GM12878 (cell line): ENCODE data around the gene CNGA1. TPM values are rescaled to one million over a fixed set of nuclear protein-coding genes. Genes with fewer than 3 reads are reported as not detected.
"Not testable (repeated sequence)": the region's sequence is repeated elsewhere in the genome, so short reads cannot be mapped to it uniquely, and the experiment has no call there.

Experiments used
- ATAC-seq: fragments of 200-7000 bp; cut with Tn5 transposase; 3 replicates; pipeline ENCODE4 v1.9.1; 2020; ENCODE audit warnings: mild to moderate bottlenecking, moderate library complexity
- BruUV-seq: library from RNA; stranded (reverse); fragments of 400-500 nt; replicated peaks from 2 replicates; lab custom pipeline; 2021; lab: Mats Ljungman, UMichigan
- CTCF ChIA-PET: fragments of 300-600 bp; sonication (Branson Sonifier 250); formaldehyde crosslinking; extraction: SDS; loops from one replicate; lab custom pipeline; 2021; ENCODE audit warnings: inconsistent platforms; lab: Yijun Ruan, JAX
- POLR2A ChIA-PET: fragments of 350-600 bp; formaldehyde crosslinking; extraction: SDS; loops from one replicate; lab custom pipeline; 2021; ENCODE audit warnings: inconsistent platforms; lab: Charles Lee
- RAD21 ChIA-PET: fragments of 300-600 bp; sonication (Branson Sonifier 250); formaldehyde crosslinking; loops from one replicate; lab custom pipeline; 2023; ENCODE audit warnings: antibody characterized with exemption; ENCODE audit not compliant: unreplicated experiment; lab: Charles Lee
- SMC1A ChIA-PET: fragments of 300-600 bp; sonication (Branson Sonifier 250); formaldehyde crosslinking; loops from one replicate; lab custom pipeline; 2023; ENCODE audit not compliant: unreplicated experiment, uncharacterized antibody; lab: Charles Lee
- DNase-seq: peaks from one replicate; pipeline ENCODE4 v3.0.0-alpha.2; 2011; ENCODE audit warnings: low read depth, low spot score
- FAIRE-seq: peaks from 3 replicates; lab custom pipeline; 2011; peaks lifted over from hg19 to GRCh38; lab: Jason Lieb, UNC
- H2AFZ ChIP-seq: 2 replicates; pipeline ENCODE4 v1.6.0; 2011; ENCODE audit warnings: low read depth, low read length, control low read depth; ENCODE audit not compliant: control insufficient read depth
- H3K27ac ChIP-seq: 2 replicates; pipeline ENCODE4 v1.5.1; 2011; ENCODE audit warnings: control low read depth; ENCODE audit not compliant: control insufficient read depth, insufficient read depth
- H3K27me3 ChIP-seq, 2 experiments: replicated peaks in 1 of 2; 2 replicates each; pipeline versions ENCODE4 v1.6.0 to v1.6.1; 2011; ENCODE audit warnings: low read length in 1 of 2; ENCODE audit not compliant: control insufficient read depth in 2 of 2, insufficient read depth in 2 of 2
- H3K36me3 ChIP-seq, 2 experiments: 2 replicates each; pipeline ENCODE4 v1.5.1; 2011; ENCODE audit warnings: low read length in 1 of 2; ENCODE audit not compliant: control insufficient read depth in 2 of 2, insufficient read depth in 2 of 2
- H3K4me1 ChIP-seq: 2 replicates; pipeline ENCODE4 v1.6.1; 2011; ENCODE audit warnings: mild to moderate bottlenecking, low read length, moderate library complexity, mixed read lengths; ENCODE audit not compliant: control insufficient read depth, insufficient read depth
- H3K4me2 ChIP-seq: 2 replicates; pipeline ENCODE4 v1.6.0; 2011; ENCODE audit warnings: control low read depth; ENCODE audit not compliant: control insufficient read depth, insufficient read depth
- H3K4me3 ChIP-seq: fragments of 200-600 bp; sonication (generic); 2 replicates; pipeline ENCODE4 v1.5.1; 2016
- H3K79me2 ChIP-seq: 2 replicates; pipeline ENCODE4 v1.6.0; 2011; ENCODE audit warnings: low read length; ENCODE audit not compliant: control insufficient read depth, insufficient read depth
- H3K9ac ChIP-seq: 2 replicates; pipeline ENCODE4 v1.8.0; 2011; ENCODE audit warnings: low read length, control low read depth, mixed read lengths; ENCODE audit not compliant: control insufficient read depth, insufficient read depth
- H3K9me3 ChIP-seq: replicated peaks from 3 replicates; pipeline ENCODE4 v1.5.1; 2011; ENCODE audit warnings: mild to moderate bottlenecking, low read length; ENCODE audit not compliant: control insufficient read depth, insufficient read depth
- H4K20me1 ChIP-seq: 2 replicates; pipeline ENCODE4 v1.6.0; 2011; ENCODE audit not compliant: control insufficient read depth, insufficient read depth
- BHLHE40 ChIP-seq, 2 experiments: fragments of 450-650 bp in 1 of 2; IDR thresholded peaks; 2 replicates each; pipeline ENCODE4 v1.6.1; 2011 to 2017; ENCODE audit warnings: low read depth in 2 of 2, borderline replicate concordance in 1 of 2, improper control_type of control experiment in 1 of 2, low read length in 1 of 2, mild to moderate bottlenecking in 1 of 2
- HDAC2 ChIP-seq: fragments of 200-600 bp; sonication (generic); IDR thresholded peaks from 2 replicates; pipeline ENCODE4 v1.6.1; 2017
- NFXL1 ChIP-seq: fragments of 450-650 bp; IDR thresholded peaks from 2 replicates; pipeline ENCODE4 v1.6.1; 2017; ENCODE audit warnings: antibody characterized with exemption, mild to moderate bottlenecking, borderline replicate concordance
- NR2C1 ChIP-seq: fragments of 450-650 bp; IDR thresholded peaks from 2 replicates; pipeline ENCODE4 v1.6.1; 2017; ENCODE audit warnings: antibody characterized with exemption, mild to moderate bottlenecking, moderate library complexity
- RAD21 ChIP-seq: IDR thresholded peaks from 2 replicates; pipeline ENCODE4 v1.6.1; 2011; ENCODE audit warnings: mild to moderate bottlenecking, low read depth, low read length, moderate library complexity; ENCODE audit not compliant: insufficient read depth
- SPI1 ChIP-seq: IDR thresholded peaks from 2 replicates; pipeline ENCODE4 v1.6.1; 2011; ENCODE audit warnings: low read depth, mild to moderate bottlenecking, low read length, moderate library complexity, borderline replicate concordance; ENCODE audit not compliant: insufficient read depth
- WGBS: methylation state at CpG from one replicate; pipeline ENCODE4 v1.1.6; 2016; ENCODE audit warnings: low lambda C conversion rate; ENCODE audit not compliant: insufficient replicate concordance, insufficient coverage; ENCODE audit errors: missing lambda C conversion rate; 5-methylcytosine and 5-hydroxymethylcytosine counted together
- in situ Hi-C: fragments of 300-500 bp; cut with MboI; formaldehyde crosslinking; loops from 9 replicates; pipeline ENCODE4 v1.14.3; 2018; ENCODE audit warnings: mixed read lengths
- intact Hi-C: fragments of 100-400 bp; cut with micrococcal nuclease; formaldehyde crosslinking; loops from one replicate; pipeline ENCODE4 v1.14.2; 2022; ENCODE audit not compliant: unreplicated experiment
- polyA plus RNA-seq, 11 experiments: library from polyadenylated mRNA; depleted of rRNA in 4 of 11; unstranded in 6 of 11; stranded (reverse) in 5 of 11; fragments of >200 nt; fragmentation: Nextera tagmentation in 4 of 11; fragmentation: Illumina TruSeq in 1 of 11; extraction: Ambion mirVana in 4 of 11; extraction: Trizol in 1 of 11; gene quantifications; 1 replicate in 1 of 11; 2 replicates in 10 of 11; pipeline versions ENCODE4 v1.2.1 to v1.2.3, GENCODE V29; 2011 to 2016; ENCODE audit warnings: inconsistent platforms in 2 of 11, missing spikeins in 2 of 11, low read depth in 1 of 11
- total RNA-seq, 4 experiments: library from RNA; depleted of rRNA in 3 of 4; stranded (reverse); fragments of >200 nt in 3 of 4; fragmentation: Illumina TruSeq in 1 of 4; extraction: Trizol in 1 of 4; gene quantifications; 2 replicates each; pipeline versions ENCODE4 v1.2.1 to v1.2.3, GENCODE V29; 2013 to 2021

Gene CNGA1
- total and polyA plus RNA-seq, 10 of the 15 experiments (the other 5 are each of a cell fraction or from before 2014, with no cell fraction given), result 0.38 to 14.2 (median 5.1) TPM

DNA sequence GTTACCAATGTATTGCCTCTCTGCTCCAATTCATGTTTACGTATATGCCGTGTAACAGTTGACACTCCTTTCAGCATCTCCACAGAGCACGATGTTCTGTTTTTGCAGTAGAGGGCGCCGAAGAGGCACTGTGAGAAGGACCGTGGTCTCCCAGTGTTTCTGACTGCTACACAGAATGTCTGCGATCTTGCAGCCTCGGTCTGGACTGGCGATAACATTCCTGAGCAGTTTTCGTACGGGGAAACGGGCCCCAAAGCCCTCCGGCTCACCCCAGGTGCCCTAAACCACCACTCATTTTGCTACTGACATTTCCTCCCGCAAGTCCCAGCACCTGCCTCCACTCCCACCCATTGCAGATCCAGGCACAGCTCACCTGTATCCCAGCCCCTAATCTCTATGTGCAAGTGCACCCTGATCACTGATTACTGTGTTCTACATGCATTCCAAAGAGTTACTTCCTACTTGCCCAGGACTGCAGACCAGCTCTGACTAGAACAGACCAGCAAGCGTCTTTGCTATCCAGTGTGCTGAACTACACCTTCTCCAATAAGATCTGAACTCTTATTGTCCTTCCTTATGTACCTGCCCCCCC, 89.7 kb downstream of the CNGA1 start (continued):
- TF ChIP-seq NR2C1 (no peak), HDAC2 (no peak), NFXL1 (no peak), RAD21 (peak; percentile 73)

DNA sequence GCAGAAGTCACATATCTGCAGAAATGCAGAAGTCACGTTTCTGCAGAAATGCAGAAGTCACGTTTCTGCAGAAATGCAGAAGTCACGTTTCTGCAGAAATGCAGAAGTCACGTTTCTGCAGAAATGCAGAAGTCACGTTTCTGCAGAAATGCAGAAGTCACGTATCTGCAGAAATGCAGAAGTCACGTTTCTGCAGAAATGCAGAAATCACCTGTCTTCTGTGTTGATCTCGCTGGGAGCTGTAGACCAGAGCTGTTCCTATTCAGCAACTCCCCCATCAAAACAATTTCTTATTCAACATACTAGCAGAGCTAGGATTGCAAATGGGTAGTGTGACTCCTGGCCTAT, 93.2 kb downstream of the CNGA1 start:
- POLR2A ChIA-PET, H2AFZ ChIP-seq, H3K4me1 ChIP-seq, H3K9ac ChIP-seq, SMC1A ChIA-PET, ATAC-seq, H3K79me2 ChIP-seq, BruUV-seq, H4K20me1 ChIP-seq, DNase-seq, H3K36me3 ChIP-seq, in situ Hi-C loops, H3K4me2 ChIP-seq, FAIRE-seq, intact Hi-C loops, H3K27ac ChIP-seq: not testable (repeated sequence)
- 0% methylated on average over 8 of the region's 8 CpGs for WGBS
- ChIA-PET RAD21 (interaction anchor here (1.3 kb wide), 1 partner anchor 207 kb away, joined by 3 read pairs; no protein-coding TSS in a partner anchor), CTCF (interaction anchor here (0.6 to 2.3 kb wide), 4 partner anchors 10 to 281 kb away, joined by 3 to 10 read pairs (median 4); no protein-coding TSS in a partner anchor)
- TF ChIP-seq SPI1 (peak; percentile 18; the same call in 1 of the 2 replicates), BHLHE40 (IDR thresholded peaks at IDR 0.05; ENCODE audit: borderline replicate concordance in 1 of 2, low read depth in 2 of 2, low read length in 1 of 2) (peak; percentile 41 to 63; a peak in 2 of 4 replicates)
- TF ChIP-seq, all 136 proteins: peak for 2; not testable (repeated sequence) for 134
- H3K9me3 ChIP-seq, H3K27me3 ChIP-seq, H3K4me3 ChIP-seq: not testable (repeated sequence)

DNA sequence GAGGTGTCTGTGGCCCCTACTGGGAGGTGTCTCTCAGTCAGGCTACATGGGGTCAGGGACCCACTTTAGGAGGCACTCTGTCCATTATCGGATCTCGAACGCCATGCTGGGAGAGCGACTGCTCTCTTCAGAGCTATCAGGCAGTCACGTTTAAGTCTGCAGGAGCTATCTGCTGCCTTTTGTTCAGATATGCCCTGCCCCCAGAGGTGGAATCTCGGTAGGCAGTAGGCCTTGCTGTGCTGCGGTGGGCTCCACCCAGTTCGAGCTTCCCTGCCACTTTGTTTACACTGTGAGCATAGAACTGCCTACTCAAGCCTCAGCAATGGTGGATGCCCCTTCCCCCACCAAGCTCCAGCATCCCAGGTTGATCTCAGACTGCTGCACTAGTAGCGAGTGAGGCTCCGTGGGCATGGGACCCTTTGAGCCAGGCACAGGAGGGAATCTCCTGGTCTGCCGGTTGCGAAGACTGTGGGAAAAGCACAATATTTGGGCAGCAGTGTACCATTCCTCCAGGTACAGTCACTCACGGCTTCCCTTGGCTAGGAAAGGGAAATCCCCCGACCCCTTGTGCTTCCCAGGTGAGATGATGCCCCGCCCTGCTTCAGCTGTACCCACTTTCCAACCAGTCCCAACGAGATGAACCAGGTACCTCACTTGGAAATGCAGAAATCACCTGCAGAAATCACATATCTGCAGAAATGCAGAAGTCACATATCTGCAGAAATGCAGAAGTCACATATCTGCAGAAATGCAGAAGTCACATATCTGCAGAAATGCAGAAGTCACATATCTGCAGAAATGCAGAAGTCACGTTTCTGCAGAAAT, 93.8 kb downstream of the CNGA1 start:
- H3K9me3 ChIP-seq, H3K4me3 ChIP-seq, H3K4me1 ChIP-seq, H3K36me3 ChIP-seq, H3K79me2 ChIP-seq, H3K4me2 ChIP-seq, POLR2A ChIA-PET, H2AFZ ChIP-seq, BruUV-seq, FAIRE-seq, H3K9ac ChIP-seq, ATAC-seq, DNase-seq, SMC1A ChIA-PET, intact Hi-C loops, in situ Hi-C loops, H3K27me3 ChIP-seq, H3K27ac ChIP-seq, H4K20me1 ChIP-seq: not testable (repeated sequence)
- ChIA-PET CTCF (interaction anchor here (0.7 to 2.3 kb wide), 2 partner anchors 11 to 282 kb away, joined by 3 to 10 read pairs; no protein-coding TSS in a partner anchor), RAD21 (interaction anchor here (1.3 kb wide), 1 partner anchor 207 kb away, joined by 3 read pairs; no protein-coding TSS in a partner anchor)
- WGBS, result 48% methylated on average over 17 of the region's 17 CpGs
